ENCODE data around the gene EGFL7.

Gene EGFL7

GRCh38 chr9:136645352-136645902 lies 17.3 kb upstream of the EGFL7 start:
- DNase-seq, result no peak

- DNase-seq, result no peak
Observed at GRCh38 chr9:136645903-136646754, 16.6 kb upstream of the EGFL7 start.

- DNase-seq, result no peak
Observed at GRCh38 chr9:136646827-136647711, 15.6 kb upstream of the EGFL7 start.

GRCh38 chr9:136648751-136649150 lies 14.0 kb upstream of the EGFL7 start:
- DNase-seq, result no peak

- DNase-seq, result no peak
Observed at GRCh38 chr9:136650021-136650420, 12.7 kb upstream of the EGFL7 start.

GRCh38 chr9:136650648-136651047 lies 12.1 kb upstream of the EGFL7 start:
- DNase-seq, result no peak

GRCh38 chr9:136651860-136652259 lies 10.9 kb upstream of the EGFL7 start:
- no peak for DNase-seq

- no peak for DNase-seq
Observed at GRCh38 chr9:136653323-136654079, 9.2 kb upstream of the EGFL7 start.

GRCh38 chr9:136654820-136655535 lies 7.7 kb upstream of the EGFL7 start:
- no peak for DNase-seq

- DNase-seq, result no peak
Observed at GRCh38 chr9:136655536-136656182, 7.1 kb upstream of the EGFL7 start.

GRCh38 chr9:136656183-136656738 lies 6.5 kb upstream of the EGFL7 start:
- DNase-seq, result no peak

GRCh38 chr9:136656795-136657611 lies 5.7 kb upstream of the EGFL7 start:
- peak; percentile 43 for DNase-seq

- DNase-seq, result no peak
Observed at GRCh38 chr9:136657974-136658848, 4.5 kb upstream of the EGFL7 start.

- DNase-seq, result no peak
Observed at GRCh38 chr9:136658849-136659535, 3.7 kb upstream of the EGFL7 start.

- DNase-seq, result no peak
Observed at GRCh38 chr9:136659861-136660784, 2.6 kb upstream of the EGFL7 start.

- no peak for DNase-seq
Observed at GRCh38 chr9:136660971-136661550, 1.7 kb upstream of the EGFL7 start.

All from NCI-H524 treated with DMSO at 0.1 percent for 48 hours (cell line).